GM23248 (cell line): Measurements from ENCODE around the gene CD4. TPM values are rescaled to one million over a fixed set of nuclear protein-coding genes. Genes with fewer than 3 reads are reported as not detected.
A peak's percentile ranks its signal among the peaks of the same experiment; 100 is the strongest.

Source experiments
- DNase-seq: peaks from one replicate; pipeline ENCODE4 v3.0.0-alpha.2; 2015
- H2AFZ ChIP-seq: fragments of 200-600 bp; sonication (generic); 2 replicates; pipeline ENCODE4 v1.6.1; 2016; ENCODE audit warnings: antibody characterized with exemption
- H3F3A ChIP-seq: fragments of 200-600 bp; sonication (generic); 2 replicates; pipeline ENCODE4 v1.6.1; 2016; ENCODE audit warnings: mild to moderate bottlenecking, antibody characterized with exemption, mixed run types; ENCODE audit not compliant: insufficient read depth
- H3K27ac ChIP-seq: fragments of 200-600 bp; sonication (generic); 2 replicates; pipeline ENCODE4 v1.5.1; 2016; ENCODE audit warnings: mild to moderate bottlenecking
- H3K27me3 ChIP-seq: fragments of 200-600 bp; sonication (generic); replicated peaks from 2 replicates; pipeline ENCODE4 v1.6.1; 2016; ENCODE audit warnings: mild to moderate bottlenecking; ENCODE audit not compliant: insufficient read depth
- H3K36me3 ChIP-seq: fragments of 200-600 bp; sonication (generic); 2 replicates; pipeline ENCODE4 v1.6.1; 2016; ENCODE audit warnings: low read depth, mild to moderate bottlenecking
- H3K4me1 ChIP-seq: fragments of 200-600 bp; sonication (generic); 2 replicates; pipeline ENCODE4 v1.6.1; 2016; ENCODE audit warnings: mild to moderate bottlenecking; ENCODE audit not compliant: insufficient read depth
- H3K4me2 ChIP-seq: fragments of 200-600 bp; sonication (generic); one replicate; pipeline ENCODE4 v1.6.1; 2016; ENCODE audit warnings: mild to moderate bottlenecking; ENCODE audit not compliant: unreplicated experiment
- H3K4me3 ChIP-seq: fragments of 200-600 bp; sonication (generic); 2 replicates; pipeline ENCODE4 v1.5.1; 2016; ENCODE audit warnings: mild to moderate bottlenecking
- H3K79me2 ChIP-seq: fragments of 200-600 bp; sonication (generic); 2 replicates; pipeline ENCODE4 v1.6.1; 2016; ENCODE audit warnings: mild to moderate bottlenecking; ENCODE audit not compliant: insufficient read depth
- H3K9ac ChIP-seq: fragments of 200-600 bp; sonication (generic); 2 replicates; pipeline ENCODE4 v1.6.1; 2016; ENCODE audit warnings: mild to moderate bottlenecking
- H3K9me2 ChIP-seq: fragments of 200-600 bp; sonication (generic); 2 replicates; pipeline ENCODE4 v1.6.1; 2016; ENCODE audit warnings: mixed run types, mild to moderate bottlenecking, moderate library complexity; ENCODE audit not compliant: insufficient read depth
- H3K9me3 ChIP-seq: fragments of 200-600 bp; sonication (generic); one replicate; pipeline ENCODE4 v1.6.1; 2017; ENCODE audit warnings: low read depth
- H4K20me1 ChIP-seq: fragments of 200-600 bp; sonication (generic); 2 replicates; pipeline ENCODE4 v1.6.0; 2016; ENCODE audit not compliant: insufficient read depth
- EZH2 ChIP-seq: fragments of 200-600 bp; sonication (generic); IDR thresholded peaks from 2 replicates; pipeline ENCODE4 v1.6.1; 2018; ENCODE audit warnings: antibody characterized with exemption, mild to moderate bottlenecking; ENCODE audit not compliant: insufficient read depth, poor library complexity, severe bottlenecking
- EZH2phosphoT487 ChIP-seq: fragments of 200-600 bp; sonication (generic); IDR thresholded peaks from 2 replicates; pipeline ENCODE4 v1.6.1; 2018; ENCODE audit warnings: antibody characterized with exemption, moderate library complexity, mild to moderate bottlenecking, low read depth; ENCODE audit not compliant: insufficient read depth
- WGBS, 2 experiments: methylation state at CpG; one replicate each; pipeline ENCODE4 v1.1.6; 2015 to 2017; ENCODE audit warnings: low lambda C conversion rate in 2 of 2, low coverage in 1 of 2; ENCODE audit errors: missing lambda C conversion rate in 2 of 2; 5-methylcytosine and 5-hydroxymethylcytosine counted together
- in situ Hi-C: fragments of 300-500 bp; cut with MboI; formaldehyde crosslinking; loops from 2 replicates; pipeline ENCODE4 v1.15.0; 2020
- polyA plus RNA-seq: library from polyadenylated mRNA; unstranded; fragments of >200 nt; fragmentation: Nextera tagmentation; extraction: Ambion mirVana; gene quantifications from 2 replicates; pipeline ENCODE4 v1.2.1, GENCODE V29; 2016
- total RNA-seq: library from RNA; depleted of rRNA; stranded (reverse); fragments of >200 nt; shearing (Covaris generic); gene quantifications from 2 replicates; pipeline ENCODE4 v1.2.3, GENCODE V29; 2014

The CD4 gene
- total and polyA plus RNA-seq, 2 experiments from 2014 or later = not detected

GRCh38 chr12:6769666-6770065, 19.7 kb upstream of the CD4 start:
- Histone ChIP-seq H3K4me3 (peak overlapping the region; percentile 7; the same call in 1 of the 2 replicates), H3K9me2 (no peaks in the 10 kb centered on the region), H3F3A (peaks cover 28% of the 10 kb centered on the region), H3K4me1 (peaks cover 20% of the 10 kb centered on the region), H2AFZ (no peak overlapping the region), H3K36me3 (peaks cover 7% of the 10 kb centered on the region; the same call in 1 of the 2 replicates), H4K20me1 (peaks cover 9% of the 10 kb centered on the region; the same call in 1 of the 2 replicates), H3K27me3 (no peaks in the 10 kb centered on the region), H3K27ac (no peak overlapping the region), H3K4me2 (no peak overlapping the region), H3K9me3 (no peaks in the 10 kb centered on the region), H3K9ac (no peak overlapping the region), H3K79me2 (peaks cover 33% of the 10 kb centered on the region)
- TF ChIP-seq EZH2 (no peak), EZH2phosphoT487 (no peak)
- 70 to 73% methylated on average over 4 of the region's 4 CpGs for WGBS, 2 experiments
- in situ Hi-C loops = no loop called here
- no peak for DNase-seq

GRCh38 chr12:6770094-6770493, 19.2 kb upstream of the CD4 start:
- H4K20me1 ChIP-seq = peaks cover 9% of the 10 kb centered on the region; the same call in 1 of the 2 replicates
- no peak overlapping the region for H3K4me2 ChIP-seq
- H3K36me3 ChIP-seq = peaks cover 7% of the 10 kb centered on the region; the same call in 1 of the 2 replicates
- H3K4me1 ChIP-seq = peaks cover 16% of the 10 kb centered on the region
- H3K79me2 ChIP-seq = peaks cover 33% of the 10 kb centered on the region
- no peaks in the 10 kb centered on the region for H3K27me3 ChIP-seq
- no peak for DNase-seq
- H3K4me3 ChIP-seq = no peak overlapping the region
- H3K9me2 ChIP-seq = no peaks in the 10 kb centered on the region
- 86 to 88% methylated on average over 11 to 12 of the region's 12 CpGs for WGBS, 2 experiments
- H3F3A ChIP-seq = peaks cover 23% of the 10 kb centered on the region
- H3K27ac ChIP-seq = no peak overlapping the region
- no peak overlapping the region for H3K9ac ChIP-seq
- in situ Hi-C loops = no loop called here
- TF ChIP-seq EZH2 = no peak
- no peak for TF ChIP-seq EZH2phosphoT487
- no peak overlapping the region for H2AFZ ChIP-seq
- H3K9me3 ChIP-seq = no peaks in the 10 kb centered on the region

DNA sequence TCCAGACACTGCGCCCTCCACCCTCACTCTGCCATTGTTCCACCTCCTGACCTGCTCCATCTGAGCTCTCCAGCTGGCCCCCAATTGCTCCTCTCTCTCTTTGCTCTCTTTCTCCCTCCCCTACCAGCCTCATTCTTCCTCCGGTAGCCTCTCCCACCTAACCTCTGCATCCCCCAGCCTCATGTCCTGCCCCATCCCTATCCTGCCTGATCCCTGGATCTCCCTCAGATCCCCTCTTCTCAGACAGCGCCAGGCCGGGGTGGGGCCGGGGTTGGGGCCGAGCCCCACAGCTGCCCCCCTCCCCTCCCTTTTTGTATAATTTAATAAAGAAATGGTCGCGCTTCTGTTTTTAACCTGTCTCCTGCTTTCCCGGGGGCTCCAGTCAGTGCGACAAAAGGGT, 18.7 kb upstream of the CD4 start:
- no peak for DNase-seq
- Histone ChIP-seq H3K79me2 (peaks cover 33% of the 10 kb centered on the region), H3K9me2 (no peaks in the 10 kb centered on the region), H2AFZ (no peak overlapping the region), H3K36me3 (peaks cover 7% of the 10 kb centered on the region; the same call in 1 of the 2 replicates), H3F3A (peaks cover 18% of the 10 kb centered on the region), H4K20me1 (peaks cover 9% of the 10 kb centered on the region; the same call in 1 of the 2 replicates), H3K9ac (no peak overlapping the region), H3K27ac (no peak overlapping the region), H3K9me3 (no peaks in the 10 kb centered on the region), H3K4me3 (no peak overlapping the region), H3K4me2 (no peak overlapping the region), H3K4me1 (peaks cover 11% of the 10 kb centered on the region), H3K27me3 (no peaks in the 10 kb centered on the region)
- 93 to 94% methylated on average over 10 of the region's 10 CpGs for WGBS, 2 experiments
- TF ChIP-seq EZH2phosphoT487 = no peak
- no peak for TF ChIP-seq EZH2
- in situ Hi-C loops = no loop called here

GRCh38 chr12:6771091-6771495, 18.2 kb upstream of the CD4 start:
- Histone ChIP-seq H3K4me2 (no peak overlapping the region), H3K9me3 (no peaks in the 10 kb centered on the region), H4K20me1 (peaks cover 9% of the 10 kb centered on the region; the same call in 1 of the 2 replicates), H3K4me1 (peaks cover 9% of the 10 kb centered on the region), H2AFZ (no peak overlapping the region), H3K9me2 (no peaks in the 10 kb centered on the region), H3K27me3 (no peaks in the 10 kb centered on the region), H3K9ac (no peak overlapping the region), H3K36me3 (peaks cover 7% of the 10 kb centered on the region; the same call in 1 of the 2 replicates), H3K4me3 (no peak overlapping the region), H3K79me2 (peaks cover 33% of the 10 kb centered on the region), H3K27ac (no peak overlapping the region), H3F3A (peaks cover 16% of the 10 kb centered on the region)
- no peak for TF ChIP-seq EZH2phosphoT487
- no peak for TF ChIP-seq EZH2
- in situ Hi-C loops = no loop called here
- no peak for DNase-seq
- WGBS, 2 experiments = 95 to 100% methylated on average over 4 of the region's 4 CpGs
